ENCODE results near the gene SYPL1.

- no peak for TF ChIP-seq CTCF (IDR thresholded peaks at IDR 0.05; ENCODE audit: insufficient read depth, low read depth, low read length)
- no peak for TF ChIP-seq EZH2 (IDR thresholded peaks at IDR 0.05; ENCODE audit: insufficient read depth, low read length)
These were observed 7.3 kb downstream of the SYPL1 start for GRCh38 chr7:106104721-106105260.

All from astrocyte (in vitro differentiated cells and primary cell).